ENCODE measurements around the gene FBXO48.

The FBXO48 gene, protein sequence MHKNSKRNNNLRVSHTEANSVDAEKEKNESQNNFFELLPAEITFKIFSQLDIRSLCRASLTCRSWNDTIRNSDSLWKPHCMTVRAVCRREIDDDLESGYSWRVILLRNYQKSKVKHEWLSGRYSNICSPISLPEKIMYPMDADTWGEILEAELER

GRCh38 chr2:68467077-68467960 is at the start of gene FBXO48, which contains the start of gene APLF:
TSS of gene FBXO48 (minus strand) at chr2:68467294. CDS start at chr2:68465145, 2,149 bp downstream.
TSS of gene APLF (plus strand) at chr2:68467585. CDS start at chr2:68467732, 147 bp downstream.
- TF ChIP-seq, protein P1, sequence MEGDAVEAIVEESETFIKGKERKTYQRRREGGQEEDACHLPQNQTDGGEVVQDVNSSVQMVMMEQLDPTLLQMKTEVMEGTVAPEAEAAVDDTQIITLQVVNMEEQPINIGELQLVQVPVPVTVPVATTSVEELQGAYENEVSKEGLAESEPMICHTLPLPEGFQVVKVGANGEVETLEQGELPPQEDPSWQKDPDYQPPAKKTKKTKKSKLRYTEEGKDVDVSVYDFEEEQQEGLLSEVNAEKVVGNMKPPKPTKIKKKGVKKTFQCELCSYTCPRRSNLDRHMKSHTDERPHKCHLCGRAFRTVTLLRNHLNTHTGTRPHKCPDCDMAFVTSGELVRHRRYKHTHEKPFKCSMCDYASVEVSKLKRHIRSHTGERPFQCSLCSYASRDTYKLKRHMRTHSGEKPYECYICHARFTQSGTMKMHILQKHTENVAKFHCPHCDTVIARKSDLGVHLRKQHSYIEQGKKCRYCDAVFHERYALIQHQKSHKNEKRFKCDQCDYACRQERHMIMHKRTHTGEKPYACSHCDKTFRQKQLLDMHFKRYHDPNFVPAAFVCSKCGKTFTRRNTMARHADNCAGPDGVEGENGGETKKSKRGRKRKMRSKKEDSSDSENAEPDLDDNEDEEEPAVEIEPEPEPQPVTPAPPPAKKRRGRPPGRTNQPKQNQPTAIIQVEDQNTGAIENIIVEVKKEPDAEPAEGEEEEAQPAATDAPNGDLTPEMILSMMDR (IDR thresholded peaks at IDR 0.05), result no peak
- DNase-seq (ENCODE audit: low spot score), result peak; percentile 98
- peak within 1 kb of the TSS; percentile 85 to 89 for H3K27ac ChIP-seq
- H3K4me3 ChIP-seq, result peak within 1 kb of the TSS; percentile 79

DNA sequence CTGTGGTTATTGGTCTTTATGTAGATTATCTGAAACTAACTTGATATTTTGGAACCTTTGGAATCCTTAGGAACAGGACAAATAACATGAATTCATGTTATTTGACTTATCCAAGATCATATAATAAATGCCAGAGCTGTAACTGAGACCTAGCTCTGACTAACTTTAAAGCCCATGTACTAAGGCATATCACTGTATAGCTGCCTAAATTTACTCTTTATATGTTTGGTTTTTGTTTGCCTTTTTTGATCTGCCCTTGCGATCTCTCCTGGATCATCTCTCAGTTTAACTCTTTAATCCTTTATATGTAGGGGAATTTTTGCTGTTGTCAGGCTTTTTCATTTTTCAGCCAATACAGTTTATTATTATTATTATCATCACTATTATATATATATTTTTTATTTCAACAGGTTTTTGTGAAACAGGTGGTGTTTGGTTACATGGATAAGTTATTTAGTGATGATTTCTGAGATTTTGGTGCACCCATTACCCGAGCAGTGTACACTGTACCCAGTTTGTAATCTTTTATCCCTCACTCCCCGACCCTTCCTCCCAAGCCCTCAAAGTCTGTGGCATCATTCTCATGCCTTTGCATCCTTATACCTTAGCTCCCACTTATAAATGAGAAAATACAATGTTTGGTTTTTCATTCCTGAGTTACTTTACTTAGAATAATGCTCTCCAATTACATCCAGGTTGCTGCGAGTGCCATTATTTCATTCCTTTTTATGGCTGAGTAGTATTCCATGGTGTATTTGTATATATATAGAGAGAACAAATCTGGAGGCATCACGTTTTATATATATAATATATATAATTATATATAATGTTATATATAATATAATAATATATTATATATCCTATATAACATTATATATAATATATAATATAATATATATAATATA is 49.2 kb upstream of the FBXO48 start:
- TF ChIP-seq, protein P1 (IDR thresholded peaks at IDR 0.05), result no peak
- DNase-seq (ENCODE audit: low spot score), result no peak
- H3K27ac ChIP-seq, result no peak overlapping the region
- no peak overlapping the region for H3K4me3 ChIP-seq

DNA sequence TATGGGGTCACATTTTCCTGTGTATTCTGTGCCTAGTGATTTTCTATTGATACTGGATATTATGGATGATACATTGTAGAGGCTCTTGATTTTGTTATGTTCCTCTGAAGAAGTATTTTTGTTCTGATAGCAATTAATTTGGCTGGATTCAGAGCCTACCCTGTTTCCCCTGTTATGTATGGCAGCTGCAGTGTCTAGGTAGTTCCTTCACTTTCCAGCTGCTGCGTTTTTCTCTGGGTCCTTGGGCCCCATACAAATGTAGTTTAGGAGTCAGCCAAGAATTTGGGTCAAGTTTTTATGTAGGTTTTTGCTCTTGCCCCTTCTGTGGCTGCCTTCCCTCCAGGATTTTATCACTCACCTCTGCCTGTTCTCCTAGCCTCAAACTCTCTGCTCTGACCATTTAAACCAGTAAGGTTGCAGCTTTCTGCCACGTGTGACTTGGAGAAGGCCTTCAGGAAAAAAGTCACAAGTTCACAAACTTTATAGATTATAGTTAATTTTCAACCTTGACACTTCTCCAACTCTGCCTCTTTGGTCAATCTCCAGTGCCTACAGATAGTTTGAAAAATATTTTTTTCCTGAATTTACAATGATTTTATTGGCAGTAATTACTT is 47.3 kb upstream of the FBXO48 start:
- H3K4me3 ChIP-seq, result no peak overlapping the region
- no peak for DNase-seq (ENCODE audit: low spot score)
- TF ChIP-seq, protein P1 (IDR thresholded peaks at IDR 0.05), result no peak
- H3K27ac ChIP-seq, result no peak overlapping the region

- DNase-seq (ENCODE audit: low spot score), result no peak
- no peak overlapping the region for H3K27ac ChIP-seq
- TF ChIP-seq, protein P1 (IDR thresholded peaks at IDR 0.05), result no peak
- no peak overlapping the region for H3K4me3 ChIP-seq
Observed at GRCh38 chr2:68512966-68513365, 45.9 kb upstream of the FBXO48 start.

GRCh38 chr2:68512326-68512725 is 45.2 kb upstream of the FBXO48 start:
- TF ChIP-seq, protein P1 (IDR thresholded peaks at IDR 0.05), result no peak
- DNase-seq (ENCODE audit: low spot score), result no peak
- Histone ChIP-seq H3K4me3 (no peak overlapping the region), H3K27ac (no peak overlapping the region)

DNA sequence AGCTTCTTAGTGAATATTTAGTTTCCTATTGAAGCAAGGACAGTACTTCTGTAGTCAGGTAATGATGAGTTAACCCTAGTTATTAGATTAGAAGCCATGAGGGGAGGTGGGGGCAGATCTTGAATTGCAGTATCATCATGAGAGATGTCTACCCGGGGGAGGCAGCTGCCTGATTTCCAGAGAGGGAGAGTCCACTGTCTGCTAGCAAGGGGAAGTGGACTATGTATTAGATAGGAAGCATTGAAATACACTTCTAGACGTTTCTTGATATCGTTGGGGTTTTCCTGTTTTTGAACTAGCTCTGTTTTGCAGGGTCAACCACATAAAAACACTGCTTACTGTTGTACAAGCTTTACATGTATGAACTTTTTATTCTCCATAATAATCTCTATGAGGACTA is 39.1 kb upstream of the FBXO48 start:
- Histone ChIP-seq H3K27ac (no peak overlapping the region), H3K4me3 (no peak overlapping the region)
- TF ChIP-seq, protein P1 (IDR thresholded peaks at IDR 0.05), result no peak
- DNase-seq (ENCODE audit: low spot score), result no peak

Data from coronary artery (tissue), 2 donors.